Liver (tissue), 3 donors: ENCODE data around the gene EGFLAM.

Source experiments
- EGR1 ChIP-seq, 2 donors: IDR thresholded peaks; 2 replicates each; pipeline ENCODE4 v1.6.1; 2016 to 2018; ENCODE audit warnings: antibody characterized with exemption in 2 of 2, low read depth in 2 of 2
- GABPA ChIP-seq, 2 donors: IDR thresholded peaks in 1 of 2; conservative IDR thresholded peaks in 1 of 2; 2 replicates each; pipeline ENCODE4 v1.6.1; 2016; ENCODE audit warnings: antibody characterized with exemption in 2 of 2, mild to moderate bottlenecking in 1 of 2, moderate library complexity in 1 of 2
- HNF4G ChIP-seq: IDR thresholded peaks from 2 replicates; pipeline ENCODE4 v1.6.1; 2016; ENCODE audit warnings: antibody characterized with exemption
- RAD21 ChIP-seq, 2 donors: IDR thresholded peaks; 2 replicates each; pipeline ENCODE4 v1.6.1; 2016; ENCODE audit warnings: antibody characterized with exemption in 2 of 2, mild to moderate bottlenecking in 2 of 2
- RXRA ChIP-seq, 2 donors: IDR thresholded peaks; 2 replicates each; pipeline ENCODE4 v1.6.1; 2017 to 2018; ENCODE audit warnings: antibody characterized with exemption in 2 of 2, mild to moderate bottlenecking in 1 of 2
- YY1 ChIP-seq: IDR thresholded peaks from 2 replicates; pipeline ENCODE4 v1.6.1; 2016; ENCODE audit warnings: antibody characterized with exemption, mild to moderate bottlenecking
- TF ChIP-seq, protein P1 (sequence below): fragments of 150-350 bp; IDR thresholded peaks from 2 replicates; pipeline ENCODE4 v1.5.1; 2017; ENCODE audit warnings: improper control_type of control experiment, low read depth, low read length; ENCODE audit not compliant: missing input control
- donor health status: healthy.
- donor health status: healthy.

- TF ChIP-seq, protein P1, sequence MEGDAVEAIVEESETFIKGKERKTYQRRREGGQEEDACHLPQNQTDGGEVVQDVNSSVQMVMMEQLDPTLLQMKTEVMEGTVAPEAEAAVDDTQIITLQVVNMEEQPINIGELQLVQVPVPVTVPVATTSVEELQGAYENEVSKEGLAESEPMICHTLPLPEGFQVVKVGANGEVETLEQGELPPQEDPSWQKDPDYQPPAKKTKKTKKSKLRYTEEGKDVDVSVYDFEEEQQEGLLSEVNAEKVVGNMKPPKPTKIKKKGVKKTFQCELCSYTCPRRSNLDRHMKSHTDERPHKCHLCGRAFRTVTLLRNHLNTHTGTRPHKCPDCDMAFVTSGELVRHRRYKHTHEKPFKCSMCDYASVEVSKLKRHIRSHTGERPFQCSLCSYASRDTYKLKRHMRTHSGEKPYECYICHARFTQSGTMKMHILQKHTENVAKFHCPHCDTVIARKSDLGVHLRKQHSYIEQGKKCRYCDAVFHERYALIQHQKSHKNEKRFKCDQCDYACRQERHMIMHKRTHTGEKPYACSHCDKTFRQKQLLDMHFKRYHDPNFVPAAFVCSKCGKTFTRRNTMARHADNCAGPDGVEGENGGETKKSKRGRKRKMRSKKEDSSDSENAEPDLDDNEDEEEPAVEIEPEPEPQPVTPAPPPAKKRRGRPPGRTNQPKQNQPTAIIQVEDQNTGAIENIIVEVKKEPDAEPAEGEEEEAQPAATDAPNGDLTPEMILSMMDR = no peak
- TF ChIP-seq HNF4G = no peak
- no peak for TF ChIP-seq YY1
- TF ChIP-seq RXRA (IDR thresholded peaks at IDR 0.05) = no peak
- TF ChIP-seq EGR1 (IDR thresholded peaks at IDR 0.05; ENCODE audit: low read depth in 2 of 2) = no peak
- no peak for TF ChIP-seq RAD21 (IDR thresholded peaks at IDR 0.05)
- no peak for TF ChIP-seq GABPA (IDR thresholded peaks at IDR 0.05 in 1 of 2, conservative IDR thresholded peaks at IDR 0.05 in 1 of 2)
Measured at GRCh38 chr5:38212307-38212706, 46.1 kb upstream of the EGFLAM start.
